ENCODE measurements around the gene MRTFB. TPM values are rescaled to one million over a fixed set of nuclear protein-coding genes. Genes with fewer than 3 reads are reported as not detected.
A peak's percentile ranks its signal among the peaks of the same experiment; 100 is the strongest.

MRTFB gene
- total and polyA plus RNA-seq, 4 donors, result 6.2 to 108 (median 34.3) TPM

DNA sequence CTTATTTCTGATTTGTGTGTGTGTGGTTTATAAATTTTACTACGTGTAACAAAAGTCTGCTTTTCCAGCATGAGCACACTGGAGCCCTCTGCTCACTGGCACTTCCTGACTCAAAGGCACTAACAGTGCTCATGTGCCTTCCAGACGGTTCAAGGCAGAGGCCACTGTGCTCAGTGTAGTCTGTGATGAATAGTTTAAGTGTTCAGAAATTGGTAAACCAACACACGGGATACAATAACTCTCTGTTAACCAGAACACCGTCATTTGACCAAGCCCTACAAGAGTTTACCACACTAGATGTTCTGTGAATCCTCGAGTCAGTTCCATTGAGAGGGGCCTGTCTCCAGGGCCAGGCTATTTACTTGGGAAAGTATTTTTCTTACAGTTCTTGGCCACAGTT lies 191.9 kb downstream of the MRTFB start:
- Histone ChIP-seq H3K36me3 (ENCODE audit: control insufficient read depth in 1 of 2, insufficient read depth in 2 of 2, low read length in 1 of 2) (peaks cover 11% of the 10 kb centered on the region in 2 donors), H3K4me1 (ENCODE audit: control insufficient read depth in 1 of 2, insufficient read depth in 2 of 2, low read length in 2 of 2) (no peaks in the 10 kb centered on the region), H3K4me3 (ENCODE audit: low read length in 2 of 2) (no peak overlapping the region), H3K9me3 (ENCODE audit: control insufficient read depth, low read length) (no peaks in the 10 kb centered on the region), H3K27me3 (ENCODE audit: control insufficient read depth in 1 of 2, insufficient read depth in 2 of 2, low read length in 1 of 2) (no peaks in the 10 kb centered on the region), H3K27ac (ENCODE audit: low read depth in 1 of 2, low read length in 2 of 2) (no peak overlapping the region)
- no peak for DNase-seq
- ATAC-seq (ENCODE audit: low FRiP score), result no peak
- intact Hi-C loops (cut with DNase I), result no loop called here
- WGBS, 2 donors, result 76 to 79% methylated on average over 5 of the region's 5 CpGs

DNA sequence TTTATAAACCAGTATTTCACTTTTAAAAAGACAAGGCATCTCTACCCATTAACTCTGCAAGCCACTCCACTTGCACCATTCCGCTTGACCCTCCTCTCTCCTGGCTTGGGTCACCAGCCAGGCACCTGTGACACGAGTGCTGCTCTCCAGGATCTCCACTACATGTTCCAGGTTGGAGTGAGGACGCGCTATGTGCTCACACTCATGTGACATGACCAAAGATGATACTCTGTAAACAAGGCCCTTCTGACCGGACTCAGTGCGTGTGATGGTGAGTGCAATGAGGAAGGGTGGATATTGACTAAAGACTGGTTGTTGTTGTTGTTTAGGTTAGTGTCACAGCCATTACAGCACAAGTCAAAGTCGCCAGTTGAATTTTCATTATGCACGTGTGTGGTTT lies 192.7 kb downstream of the MRTFB start:
- DNase-seq, result peak in 1 of 2 donors; percentile 24
- no peak for ATAC-seq (ENCODE audit: low FRiP score)
- Histone ChIP-seq H3K4me1 (ENCODE audit: control insufficient read depth in 1 of 2, insufficient read depth in 2 of 2, low read length in 2 of 2) (no peaks in the 10 kb centered on the region), H3K27me3 (ENCODE audit: control insufficient read depth in 1 of 2, insufficient read depth in 2 of 2, low read length in 1 of 2) (no peaks in the 10 kb centered on the region), H3K9me3 (ENCODE audit: control insufficient read depth, low read length) (no peaks in the 10 kb centered on the region), H3K4me3 (ENCODE audit: low read length in 2 of 2) (no peak overlapping the region), H3K36me3 (ENCODE audit: control insufficient read depth in 1 of 2, insufficient read depth in 2 of 2, low read length in 1 of 2) (peaks cover 11% of the 10 kb centered on the region in 2 donors), H3K27ac (ENCODE audit: low read depth in 1 of 2, low read length in 2 of 2) (no peak overlapping the region)
- intact Hi-C loops (cut with DNase I), result no loop called here
- 92 to 97% methylated on average over 8 of the region's 8 CpGs for WGBS, 2 donors

DNA sequence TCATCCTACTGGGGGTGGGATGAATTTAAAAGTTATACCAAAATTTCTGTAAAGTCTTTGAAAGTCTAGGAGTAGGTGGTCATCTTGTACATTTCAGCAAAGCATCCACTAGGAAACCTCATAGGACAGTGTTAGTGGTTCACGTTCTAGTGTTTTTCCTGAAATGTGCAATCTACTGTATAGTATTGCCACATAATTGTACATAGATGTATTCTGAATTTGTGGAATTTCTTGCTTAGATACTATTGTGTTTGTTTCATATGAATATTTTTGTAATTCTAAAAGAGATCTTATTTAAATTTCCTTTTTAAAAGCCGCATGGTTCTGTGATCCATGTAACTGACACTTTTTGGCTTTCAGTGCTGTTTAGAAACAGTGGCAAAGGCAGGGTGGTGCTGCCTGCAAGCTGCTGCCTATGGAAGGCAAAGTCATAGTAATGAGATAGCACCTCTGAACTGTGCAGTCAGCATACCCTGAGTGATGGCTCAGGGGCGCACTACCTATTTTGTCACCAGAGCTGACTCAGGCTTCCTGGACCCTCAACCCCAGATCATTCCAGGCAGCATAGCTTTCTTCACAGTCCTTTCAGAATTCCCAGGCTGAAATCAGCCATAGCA lies 193.3 kb downstream of the MRTFB start:
- intact Hi-C loops (cut with DNase I), result no loop called here
- no peaks in the 10 kb centered on the region for H3K4me1 ChIP-seq (ENCODE audit: control insufficient read depth in 1 of 2, insufficient read depth in 2 of 2, low read length in 2 of 2)
- no peak overlapping the region for H3K4me3 ChIP-seq (ENCODE audit: low read length in 2 of 2)
- no peaks in the 10 kb centered on the region for H3K27me3 ChIP-seq (ENCODE audit: control insufficient read depth in 1 of 2, insufficient read depth in 2 of 2, low read length in 1 of 2)
- 85 to 91% methylated on average over 3 of the region's 3 CpGs for WGBS, 2 donors
- ATAC-seq (ENCODE audit: low FRiP score) (no peak), DNase-seq (peak in 1 of 2 donors; percentile 12)
- H3K27ac ChIP-seq (ENCODE audit: low read depth in 1 of 2, low read length in 2 of 2), result no peak overlapping the region
- peaks cover 11% of the 10 kb centered on the region in 2 donors for H3K36me3 ChIP-seq (ENCODE audit: control insufficient read depth in 1 of 2, insufficient read depth in 2 of 2, low read length in 1 of 2)
- no peaks in the 10 kb centered on the region for H3K9me3 ChIP-seq (ENCODE audit: control insufficient read depth, low read length)

DNA sequence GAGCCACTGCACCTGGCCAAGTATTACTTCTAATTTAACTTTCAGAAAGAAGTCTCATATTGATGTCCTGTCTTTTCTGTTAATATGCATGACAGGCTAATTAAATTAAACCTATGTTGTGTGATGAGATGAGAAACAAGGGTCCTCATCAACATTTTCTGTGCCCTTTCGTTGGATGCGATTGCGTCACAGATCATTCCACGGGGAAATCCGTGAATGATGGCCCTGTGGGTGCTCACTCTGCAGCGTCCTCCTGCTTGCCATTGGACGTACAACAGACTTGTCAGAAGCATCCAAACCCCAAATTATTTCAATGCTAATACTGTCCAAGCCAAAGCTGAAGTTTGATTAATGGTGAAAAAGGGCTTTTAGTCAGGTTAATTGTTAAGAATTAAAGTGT lies 197.0 kb downstream of the MRTFB start:
- H3K9me3 ChIP-seq (ENCODE audit: control insufficient read depth, low read length), result no peaks in the 10 kb centered on the region
- no peak overlapping the region for H3K27ac ChIP-seq (ENCODE audit: low read depth in 1 of 2, low read length in 2 of 2)
- H3K36me3 ChIP-seq (ENCODE audit: control insufficient read depth in 1 of 2, insufficient read depth in 2 of 2, low read length in 1 of 2), result peaks cover 2 to 6% of the 10 kb centered on the region in 2 donors
- H3K4me3 ChIP-seq (ENCODE audit: low read length in 2 of 2), result no peak overlapping the region
- ATAC-seq (ENCODE audit: low FRiP score), result no peak
- no peak for DNase-seq
- intact Hi-C loops (cut with DNase I), result no loop called here
- H3K27me3 ChIP-seq (ENCODE audit: control insufficient read depth in 1 of 2, insufficient read depth in 2 of 2, low read length in 1 of 2), result no peaks in the 10 kb centered on the region
- H3K4me1 ChIP-seq (ENCODE audit: control insufficient read depth in 1 of 2, insufficient read depth in 2 of 2, low read length in 2 of 2), result no peaks in the 10 kb centered on the region
- 95 to 96% methylated on average over 7 of the region's 7 CpGs for WGBS, 2 donors

DNA sequence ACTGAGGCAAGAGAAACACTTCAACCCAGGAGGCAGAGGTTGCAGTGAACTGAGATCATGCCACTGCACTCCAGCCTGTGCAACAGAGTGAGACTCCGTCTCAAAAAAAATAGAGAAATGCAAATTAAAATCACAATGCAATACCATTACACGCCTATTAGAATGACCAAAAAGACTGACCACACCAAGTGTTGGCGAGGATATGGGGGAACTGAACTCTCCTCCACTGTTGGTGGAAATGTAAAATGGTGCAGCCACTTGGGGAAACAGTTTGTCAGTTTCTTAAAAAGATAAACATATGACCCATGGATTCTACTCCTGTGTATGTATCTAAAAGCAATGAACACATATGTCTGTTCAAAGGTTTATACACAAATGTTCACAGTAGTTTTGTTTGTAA lies 204.8 kb downstream of the MRTFB start:
- Histone ChIP-seq H3K27ac (ENCODE audit: low read depth in 1 of 2, low read length in 2 of 2) (no peak overlapping the region), H3K27me3 (ENCODE audit: control insufficient read depth in 1 of 2, insufficient read depth in 2 of 2, low read length in 1 of 2) (no peaks in the 10 kb centered on the region), H3K4me1 (ENCODE audit: control insufficient read depth in 1 of 2, insufficient read depth in 2 of 2, low read length in 2 of 2) (no peaks in the 10 kb centered on the region), H3K36me3 (ENCODE audit: control insufficient read depth in 1 of 2, insufficient read depth in 2 of 2, low read length in 1 of 2) (no peaks in the 10 kb centered on the region), H3K4me3 (ENCODE audit: low read length in 2 of 2) (no peak overlapping the region), H3K9me3 (ENCODE audit: control insufficient read depth, low read length) (no peaks in the 10 kb centered on the region)
- intact Hi-C loops (cut with DNase I), result no loop called here
- 99% methylated on average over 3 of the region's 3 CpGs for WGBS, 2 donors
- ATAC-seq (ENCODE audit: low FRiP score), result no peak
- DNase-seq, result no peak

DNA sequence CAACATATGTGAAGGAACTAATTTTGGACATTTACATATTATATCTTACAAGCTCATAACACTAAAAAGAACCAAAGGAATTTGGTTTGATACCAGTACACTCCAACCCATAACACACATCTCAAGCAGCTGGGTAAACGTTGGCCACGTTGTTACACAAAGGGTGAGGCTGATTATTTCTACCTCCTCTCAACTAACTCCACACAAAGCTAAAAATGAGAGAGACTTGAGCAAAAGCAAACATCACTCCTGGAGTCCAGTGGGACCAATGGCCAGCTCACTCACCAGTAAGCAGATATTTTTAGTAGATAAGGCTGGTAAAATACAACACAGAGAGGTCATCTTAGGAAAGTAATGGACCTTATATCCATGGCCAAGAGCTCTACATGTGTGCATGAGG lies 207.6 kb downstream of the MRTFB start:
- intact Hi-C loops (cut with DNase I), result no loop called here
- no peaks in the 10 kb centered on the region for H3K36me3 ChIP-seq (ENCODE audit: control insufficient read depth in 1 of 2, insufficient read depth in 2 of 2, low read length in 1 of 2)
- no peaks in the 10 kb centered on the region for H3K4me1 ChIP-seq (ENCODE audit: control insufficient read depth in 1 of 2, insufficient read depth in 2 of 2, low read length in 2 of 2)
- no peaks in the 10 kb centered on the region for H3K27me3 ChIP-seq (ENCODE audit: control insufficient read depth in 1 of 2, insufficient read depth in 2 of 2, low read length in 1 of 2)
- ATAC-seq (ENCODE audit: low FRiP score) (no peak), DNase-seq (no peak)
- no peak overlapping the region for H3K4me3 ChIP-seq (ENCODE audit: low read length in 2 of 2)
- no peaks in the 10 kb centered on the region for H3K9me3 ChIP-seq (ENCODE audit: control insufficient read depth, low read length)
- H3K27ac ChIP-seq (ENCODE audit: low read depth in 1 of 2, low read length in 2 of 2), result no peak overlapping the region
- 8 to 11% methylated on average over 2 of the region's 2 CpGs for WGBS, 2 donors

DNA sequence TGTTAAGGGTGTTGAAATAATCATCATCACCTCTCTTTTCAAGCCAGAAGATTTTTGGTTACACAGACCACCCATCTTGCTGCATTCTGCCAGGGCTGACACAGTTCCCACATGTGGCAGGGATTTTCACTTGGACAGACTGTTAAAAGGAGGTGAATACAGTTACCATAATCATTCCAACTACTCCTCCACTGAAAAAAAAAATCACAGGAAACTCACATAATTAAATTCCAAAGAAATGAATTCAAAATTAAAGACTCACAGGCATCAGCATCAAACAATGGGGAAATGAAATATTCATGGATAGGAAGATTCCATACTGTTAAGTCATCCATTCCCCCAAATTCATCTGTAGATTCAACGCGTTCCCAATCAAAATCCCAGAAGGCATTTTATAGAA lies 209.4 kb downstream of the MRTFB start:
- Histone ChIP-seq H3K27ac (ENCODE audit: low read depth in 1 of 2, low read length in 2 of 2) (no peak overlapping the region), H3K4me1 (ENCODE audit: control insufficient read depth in 1 of 2, insufficient read depth in 2 of 2, low read length in 2 of 2) (no peaks in the 10 kb centered on the region), H3K4me3 (ENCODE audit: low read length in 2 of 2) (no peak overlapping the region), H3K27me3 (ENCODE audit: control insufficient read depth in 1 of 2, insufficient read depth in 2 of 2, low read length in 1 of 2) (no peaks in the 10 kb centered on the region), H3K36me3 (ENCODE audit: control insufficient read depth in 1 of 2, insufficient read depth in 2 of 2, low read length in 1 of 2) (no peaks in the 10 kb centered on the region), H3K9me3 (ENCODE audit: control insufficient read depth, low read length) (no peaks in the 10 kb centered on the region)
- DNase-seq (no peak), ATAC-seq (ENCODE audit: low FRiP score) (no peak)
- intact Hi-C loops (cut with DNase I), result no loop called here
- WGBS, 2 donors, result 92 to 98% methylated on average over 2 of the region's 2 CpGs

DNA sequence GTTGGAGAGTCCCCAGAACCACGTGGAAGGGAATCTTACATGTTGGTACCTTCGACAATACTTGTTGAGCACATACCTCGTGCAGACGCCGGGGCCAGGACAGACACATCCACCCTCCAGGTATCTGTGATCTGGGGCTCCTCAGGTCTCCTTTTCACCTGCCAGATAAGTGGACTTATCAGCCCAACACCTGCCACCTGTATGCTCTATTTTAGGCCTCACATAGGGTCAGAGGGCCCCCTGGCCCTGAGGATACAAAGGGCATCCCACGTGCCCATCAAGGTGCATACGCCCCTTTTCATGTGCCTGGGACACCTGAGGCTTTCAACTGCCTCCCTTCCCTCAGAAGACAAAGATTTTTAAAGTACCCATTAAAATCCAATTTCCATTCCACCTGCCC lies 212.7 kb downstream of the MRTFB start:
- Histone ChIP-seq H3K4me3 (ENCODE audit: low read length in 2 of 2) (no peak overlapping the region), H3K4me1 (ENCODE audit: control insufficient read depth in 1 of 2, insufficient read depth in 2 of 2, low read length in 2 of 2) (no peaks in the 10 kb centered on the region), H3K36me3 (ENCODE audit: control insufficient read depth in 1 of 2, insufficient read depth in 2 of 2, low read length in 1 of 2) (no peaks in the 10 kb centered on the region), H3K27ac (ENCODE audit: low read depth in 1 of 2, low read length in 2 of 2) (no peak overlapping the region), H3K27me3 (ENCODE audit: control insufficient read depth in 1 of 2, insufficient read depth in 2 of 2, low read length in 1 of 2) (no peaks in the 10 kb centered on the region), H3K9me3 (ENCODE audit: control insufficient read depth, low read length) (no peaks in the 10 kb centered on the region)
- DNase-seq, result peak in 1 of 2 donors; percentile 73
- ATAC-seq (ENCODE audit: low FRiP score), result no peak
- intact Hi-C loops (cut with DNase I), result no loop called here
- 91 to 92% methylated on average over 7 of the region's 7 CpGs for WGBS, 2 donors

DNA sequence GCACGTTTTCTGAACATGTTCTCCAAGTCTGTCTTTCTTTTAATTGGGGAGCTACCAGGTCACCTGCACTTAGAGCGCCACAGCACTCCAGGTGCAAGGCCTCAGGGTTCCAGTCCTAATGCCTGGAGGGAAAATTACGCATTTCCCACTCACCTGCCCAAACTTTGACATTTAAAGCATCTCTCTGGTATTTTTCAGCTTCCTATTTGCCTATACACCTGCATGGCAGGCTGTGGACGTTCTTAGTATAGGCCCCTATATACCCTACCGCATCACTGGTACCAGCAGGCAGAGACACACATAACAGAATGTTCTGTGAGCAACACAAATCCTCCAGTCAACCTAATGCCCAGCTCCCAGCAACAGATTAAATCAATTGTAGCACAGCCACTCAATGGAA lies 213.3 kb downstream of the MRTFB start:
- no peak for ATAC-seq (ENCODE audit: low FRiP score)

More for the DNA sequence above, 213.3 kb downstream of the MRTFB start:
- H3K4me1 ChIP-seq (ENCODE audit: control insufficient read depth in 1 of 2, insufficient read depth in 2 of 2, low read length in 2 of 2), result no peaks in the 10 kb centered on the region
- no peak overlapping the region for H3K4me3 ChIP-seq (ENCODE audit: low read length in 2 of 2)
- WGBS, 2 donors, result 83 to 89% methylated on average over 5 of the region's 5 CpGs
- intact Hi-C loops (cut with DNase I), result no loop called here
- H3K27me3 ChIP-seq (ENCODE audit: control insufficient read depth in 1 of 2, insufficient read depth in 2 of 2, low read length in 1 of 2), result no peaks in the 10 kb centered on the region
- H3K36me3 ChIP-seq (ENCODE audit: control insufficient read depth in 1 of 2, insufficient read depth in 2 of 2, low read length in 1 of 2), result no peaks in the 10 kb centered on the region
- H3K9me3 ChIP-seq (ENCODE audit: control insufficient read depth, low read length), result no peaks in the 10 kb centered on the region
- H3K27ac ChIP-seq (ENCODE audit: low read depth in 1 of 2, low read length in 2 of 2), result no peak overlapping the region
- peak in 1 of 2 donors; percentile 32 for DNase-seq

Measured in aorta (tissue), 5 donors.